A549 (cell line): ENCODE measurements around the gene MAML2. TPM values are rescaled to one million over a fixed set of nuclear protein-coding genes. Genes with fewer than 3 reads are reported as not detected.

ENCODE experiments used
- ATAC-seq, 2 experiments: fragments of 200-7000 bp in 1 of 2; fragments of >200 bp in 1 of 2; cut with Nextera tagmentation in 1 of 2; cut with Tn5 transposase in 1 of 2; 3 replicates each; pipeline versions ENCODE4 v1.8.0 to v1.9.1; 2018 to 2020; ENCODE audit warnings: mild to moderate bottlenecking in 1 of 2, moderate library complexity in 1 of 2
- CTCF ChIA-PET: fragments of 300-600 bp; sonication (Branson Sonifier 250); formaldehyde crosslinking; extraction: SDS; loops from one replicate; lab custom pipeline; 2021; ENCODE audit warnings: antibody characterized with exemption, inconsistent platforms; lab: Yijun Ruan, JAX
- POLR2A ChIA-PET: fragments of 350-600 bp; formaldehyde crosslinking; extraction: SDS; loops from one replicate; lab custom pipeline; 2021; ENCODE audit warnings: antibody characterized with exemption, inconsistent platforms; lab: Yijun Ruan, JAX
- DNase-seq, 2 experiments: peaks; one replicate each; pipeline versions ENCODE4 v3.0.0 to v3.0.0-alpha.2; 2011 to 2016; ENCODE audit warnings: low read depth in 1 of 2, low spot score in 1 of 2
- FAIRE-seq: peaks from 2 replicates; lab custom pipeline; 2011; peaks lifted over from hg19 to GRCh38; lab: Jason Lieb, UNC
- H3K27ac ChIP-seq, 2 experiments: fragments of >200 bp; sonication (Bioruptor Twin); formaldehyde crosslinking; 3 replicates each; pipeline ENCODE4 v1.5.1; 2016 to 2017
- H3K4me1 ChIP-seq: fragments of >200 bp; sonication (Bioruptor Twin); formaldehyde crosslinking; 3 replicates; pipeline ENCODE4 v1.6.1; 2016
- H3K4me2 ChIP-seq: fragments of >200 bp; sonication (Bioruptor Twin); formaldehyde crosslinking; 3 replicates; pipeline ENCODE4 v1.6.1; 2016
- H3K4me3 ChIP-seq: fragments of >200 bp; sonication (Bioruptor Twin); formaldehyde crosslinking; 3 replicates; pipeline ENCODE4 v1.5.1; 2016
- H3K9me3 ChIP-seq: fragments of >200 bp; sonication (Bioruptor Twin); formaldehyde crosslinking; 3 replicates; pipeline ENCODE4 v1.6.1; 2016
- BHLHE40 ChIP-seq: IDR thresholded peaks from 2 replicates; pipeline ENCODE4 v1.6.1; 2012; ENCODE audit warnings: low read depth, low read length, inconsistent platforms
- CEBPB ChIP-seq, 2 experiments: fragments of >200 bp in 1 of 2; sonication (Bioruptor Twin) in 1 of 2; formaldehyde crosslinking in 1 of 2; IDR thresholded peaks; 2 replicates each; pipeline ENCODE4 v1.6.1; 2012 to 2016
- CHD2 ChIP-seq: fragments of 150-350 bp; IDR thresholded peaks from 2 replicates; pipeline ENCODE4 v1.6.1; 2014; ENCODE audit warnings: low read length; ENCODE audit not compliant: partially characterized antibody
- EHMT2 ChIP-seq: fragments of 200-600 bp; sonication (generic); IDR thresholded peaks from 2 replicates; pipeline ENCODE4 v1.6.1; 2016; ENCODE audit warnings: antibody characterized with exemption, low read depth, mild to moderate bottlenecking, moderate library complexity
- ESRRA ChIP-seq: fragments of 150-350 bp; IDR thresholded peaks from 2 replicates; pipeline ENCODE4 v1.6.1; 2014; ENCODE audit warnings: mild to moderate bottlenecking, low read length, borderline replicate concordance
- FOSL2 ChIP-seq, 2 experiments: fragments of 450-650 bp in 1 of 2; fragments of >200 bp in 1 of 2; sonication (Bioruptor Twin) in 1 of 2; formaldehyde crosslinking; IDR thresholded peaks; 2 replicates each; pipeline versions ENCODE4 v1.5.0 to v1.6.1; 2016 to 2020; ENCODE audit warnings: mild to moderate bottlenecking in 1 of 2, moderate library complexity in 1 of 2
- HDAC2 ChIP-seq: fragments of 200-600 bp; sonication (generic); IDR thresholded peaks from 2 replicates; pipeline ENCODE4 v1.6.1; 2016
- JUNB ChIP-seq: fragments of >200 bp; sonication (Bioruptor Twin); formaldehyde crosslinking; IDR thresholded peaks from 2 replicates; pipeline ENCODE4 v1.6.1; 2016
- MYC ChIP-seq: IDR thresholded peaks from 2 replicates; pipeline ENCODE4 v1.6.1; 2012; ENCODE audit warnings: mild to moderate bottlenecking, inconsistent platforms, low read length, improper control_type of control experiment, borderline replicate concordance
- NPAS2 ChIP-seq: fragments of 250-450 bp; sonication (Bioruptor Pico); IDR thresholded peaks from 2 replicates; pipeline ENCODE4 v1.8.0; 2022; ENCODE audit warnings: mild to moderate bottlenecking, moderate library complexity, borderline replicate concordance
- NR3C1 ChIP-seq: fragments of >200 bp; sonication (Bioruptor Twin); formaldehyde crosslinking; IDR thresholded peaks from 3 replicates; pipeline ENCODE4 v1.6.1; 2017
- POLR2A ChIP-seq: IDR thresholded peaks from 2 replicates; pipeline ENCODE4 v1.6.1; 2012; ENCODE audit warnings: mild to moderate bottlenecking, low read length
- RCOR1 ChIP-seq: fragments of 150-350 bp; IDR thresholded peaks from 2 replicates; pipeline ENCODE4 v1.6.1; 2014; ENCODE audit warnings: antibody characterized with exemption, low read length, low read depth
- TFCP2L1 ChIP-seq: fragments of 250-450 bp; sonication (Bioruptor Pico); IDR thresholded peaks from 2 replicates; pipeline ENCODE4 v1.5.0; 2021; ENCODE audit warnings: mild to moderate bottlenecking
- TP53 ChIP-seq: fragments of 250-450 bp; sonication (Bioruptor Pico); IDR thresholded peaks from 2 replicates; pipeline ENCODE4 v1.5.0; 2021; ENCODE audit warnings: mild to moderate bottlenecking, moderate library complexity
- WGBS: methylation state at CpG from one replicate; pipeline ENCODE4 v1.1.6; 2017; ENCODE audit errors: missing lambda C conversion rate; 5-methylcytosine and 5-hydroxymethylcytosine counted together
- polyA plus RNA-seq, 4 experiments: library from polyadenylated mRNA; depleted of rRNA in 3 of 4; stranded (reverse); fragments of >200 nt; fragmentation: RNase III in 1 of 4; extraction: RNeasy Plus Mini Kit Qiagen cat#74134 plus additional on column Dnase treatment in 1 of 4; gene quantifications; 2 replicates in 3 of 4; 3 replicates in 1 of 4; pipeline ENCODE4 v1.2.3, GENCODE V29; 2011 to 2017
- TF ChIP-seq, protein P1 (sequence below): fragments of 150-350 bp; IDR thresholded peaks from 2 replicates; pipeline ENCODE4 v1.6.1; 2014; ENCODE audit warnings: low read depth, mild to moderate bottlenecking, low read length
- TF ChIP-seq, protein P2 (sequence below): fragments of 200-600 bp; sonication (generic); IDR thresholded peaks from 2 replicates; pipeline ENCODE4 v1.6.1; 2016; ENCODE audit warnings: antibody characterized with exemption, mild to moderate bottlenecking, moderate library complexity
- TF ChIP-seq, protein P3 (sequence below): fragments of >200 bp; sonication (Bioruptor Twin); formaldehyde crosslinking; IDR thresholded peaks from 2 replicates; pipeline ENCODE4 v1.6.1; 2016
- TF ChIP-seq, protein P4 (sequence below): fragments of 450-650 bp; IDR thresholded peaks from 2 replicates; pipeline ENCODE4 v1.6.1; 2014; ENCODE audit warnings: antibody characterized with exemption
- TF ChIP-seq, protein P5 (sequence below): IDR thresholded peaks from 2 replicates; pipeline ENCODE4 v1.6.1; 2012

MAML2 gene
- polyA plus RNA-seq, 2 of the 4 experiments (the other 2 are of a cell fraction) = 1.5 to 2.5 TPM

DNA sequence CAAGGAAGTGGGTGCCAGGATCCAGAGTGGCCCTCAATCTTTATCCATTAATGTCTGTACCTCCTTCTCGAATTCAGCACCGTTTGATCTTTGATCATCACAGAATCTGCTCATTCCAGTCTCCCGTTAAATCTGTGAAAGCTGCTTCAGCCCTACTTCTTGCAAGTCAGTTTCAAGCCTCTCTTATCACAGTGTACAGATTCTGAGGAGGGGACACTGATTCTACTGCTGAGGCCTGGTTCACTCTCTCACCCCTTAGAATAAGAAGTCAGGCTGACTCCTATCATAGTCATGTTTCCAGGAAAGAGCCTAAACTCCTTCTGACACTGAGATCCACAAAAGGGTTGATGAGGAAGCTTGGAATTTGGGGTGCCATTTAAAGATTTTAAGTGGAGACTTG lies 39.0 kb downstream of the MAML2 start:
- ChIA-PET POLR2A (no interaction called here), CTCF (interaction anchor here (1.0 kb wide), 1 partner anchor 39 kb away, joined by 3 read pairs; the partner anchor contains the start of gene MAML2)
- DNase-seq (no peak), FAIRE-seq (no peak), ATAC-seq (no peak)
- Histone ChIP-seq H3K4me2 (peak overlapping the region; percentile 70), H3K4me3 (no peak overlapping the region), H3K9me3 (no peaks in the 10 kb centered on the region), H3K27ac (peak overlapping the region; percentile 58 to 80; a peak in 5 of 6 replicates), H3K4me1 (peaks cover 44% of the 10 kb centered on the region)
- 93% methylated on average over 3 of the region's 3 CpGs for WGBS
- TF ChIP-seq MYC = no peak
- TF ChIP-seq, protein P1, sequence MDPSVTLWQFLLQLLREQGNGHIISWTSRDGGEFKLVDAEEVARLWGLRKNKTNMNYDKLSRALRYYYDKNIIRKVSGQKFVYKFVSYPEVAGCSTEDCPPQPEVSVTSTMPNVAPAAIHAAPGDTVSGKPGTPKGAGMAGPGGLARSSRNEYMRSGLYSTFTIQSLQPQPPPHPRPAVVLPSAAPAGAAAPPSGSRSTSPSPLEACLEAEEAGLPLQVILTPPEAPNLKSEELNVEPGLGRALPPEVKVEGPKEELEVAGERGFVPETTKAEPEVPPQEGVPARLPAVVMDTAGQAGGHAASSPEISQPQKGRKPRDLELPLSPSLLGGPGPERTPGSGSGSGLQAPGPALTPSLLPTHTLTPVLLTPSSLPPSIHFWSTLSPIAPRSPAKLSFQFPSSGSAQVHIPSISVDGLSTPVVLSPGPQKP = no peak
- TF ChIP-seq POLR2A = no peak
- no peak for TF ChIP-seq TP53
- TF ChIP-seq, protein P2, sequence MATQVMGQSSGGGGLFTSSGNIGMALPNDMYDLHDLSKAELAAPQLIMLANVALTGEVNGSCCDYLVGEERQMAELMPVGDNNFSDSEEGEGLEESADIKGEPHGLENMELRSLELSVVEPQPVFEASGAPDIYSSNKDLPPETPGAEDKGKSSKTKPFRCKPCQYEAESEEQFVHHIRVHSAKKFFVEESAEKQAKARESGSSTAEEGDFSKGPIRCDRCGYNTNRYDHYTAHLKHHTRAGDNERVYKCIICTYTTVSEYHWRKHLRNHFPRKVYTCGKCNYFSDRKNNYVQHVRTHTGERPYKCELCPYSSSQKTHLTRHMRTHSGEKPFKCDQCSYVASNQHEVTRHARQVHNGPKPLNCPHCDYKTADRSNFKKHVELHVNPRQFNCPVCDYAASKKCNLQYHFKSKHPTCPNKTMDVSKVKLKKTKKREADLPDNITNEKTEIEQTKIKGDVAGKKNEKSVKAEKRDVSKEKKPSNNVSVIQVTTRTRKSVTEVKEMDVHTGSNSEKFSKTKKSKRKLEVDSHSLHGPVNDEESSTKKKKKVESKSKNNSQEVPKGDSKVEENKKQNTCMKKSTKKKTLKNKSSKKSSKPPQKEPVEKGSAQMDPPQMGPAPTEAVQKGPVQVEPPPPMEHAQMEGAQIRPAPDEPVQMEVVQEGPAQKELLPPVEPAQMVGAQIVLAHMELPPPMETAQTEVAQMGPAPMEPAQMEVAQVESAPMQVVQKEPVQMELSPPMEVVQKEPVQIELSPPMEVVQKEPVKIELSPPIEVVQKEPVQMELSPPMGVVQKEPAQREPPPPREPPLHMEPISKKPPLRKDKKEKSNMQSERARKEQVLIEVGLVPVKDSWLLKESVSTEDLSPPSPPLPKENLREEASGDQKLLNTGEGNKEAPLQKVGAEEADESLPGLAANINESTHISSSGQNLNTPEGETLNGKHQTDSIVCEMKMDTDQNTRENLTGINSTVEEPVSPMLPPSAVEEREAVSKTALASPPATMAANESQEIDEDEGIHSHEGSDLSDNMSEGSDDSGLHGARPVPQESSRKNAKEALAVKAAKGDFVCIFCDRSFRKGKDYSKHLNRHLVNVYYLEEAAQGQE = no peak
- TF ChIP-seq, protein P3, sequence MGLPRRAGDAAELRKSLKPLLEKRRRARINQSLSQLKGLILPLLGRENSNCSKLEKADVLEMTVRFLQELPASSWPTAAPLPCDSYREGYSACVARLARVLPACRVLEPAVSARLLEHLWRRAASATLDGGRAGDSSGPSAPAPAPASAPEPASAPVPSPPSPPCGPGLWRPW = no peak
- no peak for TF ChIP-seq EHMT2
- no peak for TF ChIP-seq NR3C1
- no peak for TF ChIP-seq CHD2
- TF ChIP-seq, protein P4, sequence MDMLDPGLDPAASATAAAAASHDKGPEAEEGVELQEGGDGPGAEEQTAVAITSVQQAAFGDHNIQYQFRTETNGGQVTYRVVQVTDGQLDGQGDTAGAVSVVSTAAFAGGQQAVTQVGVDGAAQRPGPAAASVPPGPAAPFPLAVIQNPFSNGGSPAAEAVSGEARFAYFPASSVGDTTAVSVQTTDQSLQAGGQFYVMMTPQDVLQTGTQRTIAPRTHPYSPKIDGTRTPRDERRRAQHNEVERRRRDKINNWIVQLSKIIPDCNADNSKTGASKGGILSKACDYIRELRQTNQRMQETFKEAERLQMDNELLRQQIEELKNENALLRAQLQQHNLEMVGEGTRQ = no peak
- TF ChIP-seq TFCP2L1 = no peak
- no peak for TF ChIP-seq BHLHE40
- no peak for TF ChIP-seq NPAS2 (CRISPR knock-in tag)
- TF ChIP-seq RCOR1 = no peak
- TF ChIP-seq, protein P5, sequence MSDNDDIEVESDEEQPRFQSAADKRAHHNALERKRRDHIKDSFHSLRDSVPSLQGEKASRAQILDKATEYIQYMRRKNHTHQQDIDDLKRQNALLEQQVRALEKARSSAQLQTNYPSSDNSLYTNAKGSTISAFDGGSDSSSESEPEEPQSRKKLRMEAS = no peak

DNA sequence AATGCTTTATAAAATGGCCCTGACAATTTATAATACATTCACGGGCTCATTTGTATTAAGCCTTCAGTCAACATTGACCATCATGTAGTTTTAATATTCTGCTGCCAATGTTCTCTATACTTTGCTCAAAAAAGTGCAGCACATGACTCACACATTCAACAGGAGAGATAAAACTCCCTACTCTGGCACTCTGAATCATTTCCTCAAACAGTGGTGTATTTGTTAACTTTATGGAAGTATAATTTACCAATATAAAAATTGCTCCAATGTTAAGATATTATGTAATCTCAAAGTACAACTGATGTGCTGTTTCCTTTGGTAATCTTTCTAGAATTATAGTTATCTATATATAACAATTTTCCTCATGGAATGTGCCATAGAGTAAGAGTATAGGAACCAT lies 39.9 kb downstream of the MAML2 start:
- ATAC-seq = peak in 1 of 2 experiments; percentile 35; a peak in 2 of 6 replicates
- 5% methylated on average over 1 of the region's 1 CpG for WGBS
- no peak for FAIRE-seq
- Histone ChIP-seq H3K4me3 (no peak overlapping the region), H3K4me1 (peaks cover 34% of the 10 kb centered on the region), H3K9me3 (no peaks in the 10 kb centered on the region), H3K27ac (peak overlapping the region; percentile 58 to 66; a peak in 5 of 6 replicates), H3K4me2 (peak overlapping the region; percentile 70)
- DNase-seq = peak in 1 of 2 experiments; percentile 29
- TF ChIP-seq JUNB = peak; percentile 64
- TF ChIP-seq CEBPB (IDR thresholded peaks at IDR 0.05) = peak in 1 of 2 experiments; percentile 43; a peak in 2 of 4 replicates
- no peak for TF ChIP-seq ESRRA
- TF ChIP-seq, protein P5 = 0 out of 2 replicates have a peak, but pooled peaks have one; percentile 14
- TF ChIP-seq FOSL2 (IDR thresholded peaks at IDR 0.05) = peak; percentile 72
- TF ChIP-seq FOSL2 (CRISPR knock-in tag; IDR thresholded peaks at IDR 0.05) = peak; percentile 76
- TF ChIP-seq HDAC2 = no peak
- POLR2A ChIA-PET = no interaction called here
- CTCF ChIA-PET = no interaction called here
